ENCODE results near the gene GATA6. TPM values are rescaled to one million over a fixed set of nuclear protein-coding genes. Genes with fewer than 3 reads are reported as not detected.
A peak's percentile ranks its signal among the peaks of the same experiment; 100 is the strongest.

The GATA6 gene
- total RNA-seq, 2 donors from 2014 or later, result not detected

GRCh38 chr18:22238036-22238435 lies 68.6 kb downstream of the GATA6 start:
- Mint-ChIP-seq H3K27ac (peak overlapping the region in 1 of 2 donors; percentile 29), H3K9me3 (no peaks in the 10 kb centered on the region), H3K36me3 (peaks cover 4% of the 10 kb centered on the region), H3K27me3 (peaks cover 15 to 19% of the 10 kb centered on the region in 2 donors), H3K4me3 (no peak overlapping the region), H3K4me1 (ENCODE audit: low read depth in 2 of 2) (peaks cover 10 to 20% of the 10 kb centered on the region in 2 donors)
- ATAC-seq, result peak; percentile 73 to 84
- no peak for DNase-seq (ENCODE audit: low spot score)

- H3K36me3 Mint-ChIP-seq, result peaks cover 4% of the 10 kb centered on the region
- no peak overlapping the region for H3K27ac Mint-ChIP-seq
- no peaks in the 10 kb centered on the region for H3K9me3 Mint-ChIP-seq
- H3K27me3 Mint-ChIP-seq, result peaks cover 17 to 20% of the 10 kb centered on the region in 2 donors
- no peak overlapping the region for H3K4me3 Mint-ChIP-seq
- no peak for DNase-seq (ENCODE audit: low spot score)
- ATAC-seq, result no peak
- H3K4me1 Mint-ChIP-seq (ENCODE audit: low read depth in 2 of 2), result peaks cover 10 to 20% of the 10 kb centered on the region in 2 donors
These were observed 69.3 kb downstream of the GATA6 start for GRCh38 chr18:22238681-22239080.

DNA sequence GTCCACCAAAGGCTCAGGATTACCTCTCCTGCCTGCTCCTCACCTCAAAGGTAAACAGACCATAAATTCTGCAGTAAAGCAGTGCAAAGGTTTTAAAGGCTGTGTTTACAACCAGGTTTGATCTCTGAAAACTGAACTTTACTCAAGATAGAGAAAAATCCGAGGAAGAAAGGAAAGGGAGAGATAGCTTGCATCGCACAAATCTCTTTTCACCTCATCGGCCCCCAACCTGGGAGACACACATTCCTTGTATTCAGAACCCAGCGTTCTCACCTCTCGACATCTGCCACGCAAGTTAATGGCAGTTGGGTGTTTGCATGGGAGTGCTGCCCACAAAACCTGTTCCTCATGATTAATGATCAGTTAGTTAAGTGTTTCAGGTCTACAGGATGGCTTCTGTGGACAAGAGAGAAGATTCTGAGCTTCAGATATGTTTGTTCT lies 72.6 kb downstream of the GATA6 start:
- Mint-ChIP-seq H3K4me1 (ENCODE audit: low read depth in 2 of 2) (peaks cover 10 to 17% of the 10 kb centered on the region in 2 donors), H3K36me3 (peaks cover 3% of the 10 kb centered on the region), H3K4me3 (no peak overlapping the region), H3K9me3 (no peaks in the 10 kb centered on the region), H3K27me3 (peaks cover 9 to 12% of the 10 kb centered on the region in 2 donors), H3K27ac (no peak overlapping the region)
- DNase-seq (ENCODE audit: low spot score), result no peak
- ATAC-seq, result no peak

- DNase-seq (ENCODE audit: low spot score) (no peak), ATAC-seq (no peak)
- Mint-ChIP-seq H3K9me3 (no peaks in the 10 kb centered on the region), H3K4me1 (ENCODE audit: low read depth in 2 of 2) (peaks cover 0 to 5% of the 10 kb centered on the region in 2 donors), H3K27ac (no peak overlapping the region), H3K36me3 (no peaks in the 10 kb centered on the region), H3K27me3 (peaks cover 6 to 10% of the 10 kb centered on the region in 2 donors), H3K4me3 (no peak overlapping the region)
These were observed 74.1 kb downstream of the GATA6 start for GRCh38 chr18:22243513-22243912.

GRCh38 chr18:22250026-22250425 lies 80.6 kb downstream of the GATA6 start:
- H3K4me1 Mint-ChIP-seq (ENCODE audit: low read depth in 2 of 2), result peaks cover 0 to 9% of the 10 kb centered on the region in 2 donors
- H3K36me3 Mint-ChIP-seq, result no peaks in the 10 kb centered on the region
- peaks cover 11 to 19% of the 10 kb centered on the region in 2 donors for H3K27me3 Mint-ChIP-seq
- H3K9me3 Mint-ChIP-seq, result no peaks in the 10 kb centered on the region
- no peak overlapping the region for H3K4me3 Mint-ChIP-seq
- no peak overlapping the region for H3K27ac Mint-ChIP-seq
- DNase-seq (ENCODE audit: low spot score) (no peak), ATAC-seq (no peak)

DNA sequence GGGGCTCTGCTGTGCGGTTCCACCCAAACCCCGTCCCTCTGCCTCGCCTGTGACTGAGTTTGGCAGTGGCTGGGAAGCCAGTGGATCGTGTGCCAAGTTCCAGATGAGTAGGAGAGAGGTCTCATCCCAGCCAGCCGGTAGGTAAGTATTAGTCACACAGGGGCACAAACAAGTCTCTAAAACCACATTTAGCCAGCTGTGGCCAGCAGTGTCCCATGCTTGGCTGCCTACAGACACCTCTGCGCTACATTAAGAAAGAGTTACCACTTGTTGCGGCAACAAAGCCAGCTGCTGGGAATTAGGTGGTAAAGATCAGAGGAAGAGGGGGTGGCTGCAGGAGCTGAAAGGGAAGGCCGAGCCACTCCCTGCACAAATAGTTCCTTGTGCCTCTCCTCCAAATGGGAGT lies 81.2 kb downstream of the GATA6 start:
- Mint-ChIP-seq H3K36me3 (no peaks in the 10 kb centered on the region), H3K9me3 (no peaks in the 10 kb centered on the region), H3K27me3 (peaks cover 13 to 21% of the 10 kb centered on the region in 2 donors), H3K4me1 (ENCODE audit: low read depth in 2 of 2) (peaks cover 0 to 14% of the 10 kb centered on the region in 2 donors), H3K27ac (no peak overlapping the region), H3K4me3 (no peak overlapping the region)
- no peak for DNase-seq (ENCODE audit: low spot score)
- ATAC-seq, result no peak

Other genes starting within 250 kb of the GATA6 start
- not detected for gene CTAGE1, start 248.3 kb downstream of the GATA6 start, total RNA-seq

All from natural killer cell treated with Interleukin-12 subunit alpha and Interleukin-12 subunit beta and Interleukin-15 and Interleukin-18, amount 100 ng/mL, for 72 hours (primary cell).